ENCODE data around the gene TSSK2.

DNA sequence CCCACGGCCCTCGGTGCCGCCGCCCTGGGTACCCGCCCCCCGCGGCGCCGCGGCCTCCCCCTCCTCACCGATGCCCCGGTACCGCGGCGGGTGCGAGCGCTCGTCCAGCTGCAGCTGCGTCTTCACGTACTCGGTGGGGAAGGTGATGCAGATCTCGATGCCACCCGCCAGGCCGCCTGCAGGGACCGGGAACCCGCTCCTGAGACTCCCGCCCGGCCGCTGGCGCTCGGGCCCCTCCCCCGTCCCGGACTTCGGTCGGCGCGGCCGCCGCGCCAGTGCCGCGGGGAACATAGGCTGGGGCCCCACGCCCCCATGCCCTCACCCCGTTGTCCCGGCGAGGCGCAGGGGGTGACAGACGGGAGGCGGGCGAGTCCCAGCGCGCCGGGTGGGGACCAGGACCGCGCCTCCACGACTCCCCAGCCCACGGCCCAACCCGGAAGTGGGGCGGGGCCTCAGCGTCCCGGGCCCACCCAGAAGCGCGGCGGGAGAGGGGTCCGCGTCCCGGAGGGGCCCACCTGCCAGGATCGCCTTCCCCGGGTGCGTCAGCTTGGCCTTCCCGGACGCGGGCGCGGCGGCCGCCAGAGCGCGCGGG lies 47.1 kb downstream of the TSSK2 start:
- TF ChIP-seq, protein P1, sequence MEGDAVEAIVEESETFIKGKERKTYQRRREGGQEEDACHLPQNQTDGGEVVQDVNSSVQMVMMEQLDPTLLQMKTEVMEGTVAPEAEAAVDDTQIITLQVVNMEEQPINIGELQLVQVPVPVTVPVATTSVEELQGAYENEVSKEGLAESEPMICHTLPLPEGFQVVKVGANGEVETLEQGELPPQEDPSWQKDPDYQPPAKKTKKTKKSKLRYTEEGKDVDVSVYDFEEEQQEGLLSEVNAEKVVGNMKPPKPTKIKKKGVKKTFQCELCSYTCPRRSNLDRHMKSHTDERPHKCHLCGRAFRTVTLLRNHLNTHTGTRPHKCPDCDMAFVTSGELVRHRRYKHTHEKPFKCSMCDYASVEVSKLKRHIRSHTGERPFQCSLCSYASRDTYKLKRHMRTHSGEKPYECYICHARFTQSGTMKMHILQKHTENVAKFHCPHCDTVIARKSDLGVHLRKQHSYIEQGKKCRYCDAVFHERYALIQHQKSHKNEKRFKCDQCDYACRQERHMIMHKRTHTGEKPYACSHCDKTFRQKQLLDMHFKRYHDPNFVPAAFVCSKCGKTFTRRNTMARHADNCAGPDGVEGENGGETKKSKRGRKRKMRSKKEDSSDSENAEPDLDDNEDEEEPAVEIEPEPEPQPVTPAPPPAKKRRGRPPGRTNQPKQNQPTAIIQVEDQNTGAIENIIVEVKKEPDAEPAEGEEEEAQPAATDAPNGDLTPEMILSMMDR (IDR thresholded peaks at IDR 0.05) = peak in 1 of 6 experiments; percentile 10
- TF ChIP-seq POLR2A (IDR thresholded peaks at IDR 0.05) = no peak

All from thyroid gland (tissue), 4 donors.